DMS79 (cell line): Measurements from ENCODE around the gene MATK.
"Not testable (repeated sequence)": the region's sequence is repeated elsewhere in the genome, so short reads cannot be mapped to it uniquely, and the experiment has no call there.

Experiments used
- DNase-seq: peaks from one replicate; lab custom pipeline; 2025; lab: John Stamatoyannopoulos, UW

The MATK gene

GRCh38 chr19:3785938-3786824, at the start of gene MATK:
Gene MATK (minus strand): TSS chr19:3786381. CDS start chr19:3785135, 1,246 bp downstream.
- no peak for DNase-seq

GRCh38 chr19:3835055-3835435, 48.9 kb upstream of the MATK start:
- no peak for DNase-seq

DNA sequence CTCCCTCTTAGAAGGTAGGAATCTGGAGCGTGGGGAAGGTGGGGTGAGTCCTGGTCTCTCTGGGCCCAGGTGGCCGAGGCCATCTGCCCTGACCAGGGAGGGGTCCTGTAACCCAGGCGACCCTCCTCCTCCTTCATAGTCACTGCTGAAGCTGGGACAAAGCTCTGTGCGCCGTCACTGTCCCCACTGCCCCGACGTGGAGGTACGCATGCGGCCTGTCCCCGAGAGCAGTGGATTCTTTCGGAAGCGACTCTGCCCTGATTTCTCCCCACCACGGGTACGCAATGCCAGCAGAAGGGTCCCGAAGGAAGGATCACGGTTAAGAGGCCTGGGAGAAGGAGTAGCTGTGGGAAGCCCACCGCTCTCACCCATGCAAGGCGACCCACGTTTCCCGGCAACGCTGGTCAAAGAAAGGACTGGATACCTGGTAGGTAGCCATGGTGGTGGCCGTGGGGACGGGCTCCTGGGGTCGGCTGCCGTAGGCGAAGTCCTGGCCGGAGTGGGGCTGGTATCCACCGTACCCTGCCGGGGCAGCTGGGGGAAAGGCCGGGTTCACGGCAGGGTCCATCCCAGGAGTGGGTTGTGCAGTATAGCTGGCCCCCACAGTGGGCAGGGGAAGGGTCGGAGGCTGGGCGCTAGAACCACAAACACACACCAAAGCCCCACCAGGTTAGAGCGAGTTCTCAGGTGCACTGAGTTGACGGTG, 48.3 kb upstream of the MATK start:
- DNase-seq, result no peak

- no peak for DNase-seq
Observed at GRCh38 chr19:3833578-3834348, 47.6 kb upstream of the MATK start.

- no peak for DNase-seq
Observed at GRCh38 chr19:3832001-3832400, 45.8 kb upstream of the MATK start.

GRCh38 chr19:3831601-3832000, 45.4 kb upstream of the MATK start:
- no peak for DNase-seq

- DNase-seq, result no peak
Observed at GRCh38 chr19:3830621-3831589, 44.7 kb upstream of the MATK start.

DNA sequence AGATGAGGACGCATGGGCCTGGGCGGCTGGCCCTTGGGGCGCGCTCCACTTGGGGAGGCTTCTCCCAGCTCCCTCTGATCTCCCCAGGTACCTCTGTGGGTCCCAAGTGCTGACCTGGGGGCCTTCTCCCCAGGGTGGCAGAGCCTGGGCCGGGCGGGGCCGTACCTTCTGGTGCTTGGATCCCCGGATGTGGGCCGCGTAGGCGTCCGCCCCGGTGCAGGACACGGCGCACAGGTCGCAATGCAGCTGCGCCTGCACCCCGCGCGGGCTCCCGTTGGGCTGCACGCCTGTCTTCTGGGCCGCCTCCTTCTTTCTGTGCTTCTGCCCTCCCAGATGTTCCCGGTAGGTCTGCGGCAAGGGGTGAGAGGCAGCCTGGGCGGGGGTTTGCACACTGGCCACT, 41.1 kb upstream of the MATK start:
- DNase-seq, result no peak

- DNase-seq, result no peak
Observed at GRCh38 chr19:3826163-3826562, 40.0 kb upstream of the MATK start.

GRCh38 chr19:3825286-3825956, 39.2 kb upstream of the MATK start:
- DNase-seq, result no peak

- no peak for DNase-seq
Observed at GRCh38 chr19:3823350-3823713, 37.2 kb upstream of the MATK start.

DNA sequence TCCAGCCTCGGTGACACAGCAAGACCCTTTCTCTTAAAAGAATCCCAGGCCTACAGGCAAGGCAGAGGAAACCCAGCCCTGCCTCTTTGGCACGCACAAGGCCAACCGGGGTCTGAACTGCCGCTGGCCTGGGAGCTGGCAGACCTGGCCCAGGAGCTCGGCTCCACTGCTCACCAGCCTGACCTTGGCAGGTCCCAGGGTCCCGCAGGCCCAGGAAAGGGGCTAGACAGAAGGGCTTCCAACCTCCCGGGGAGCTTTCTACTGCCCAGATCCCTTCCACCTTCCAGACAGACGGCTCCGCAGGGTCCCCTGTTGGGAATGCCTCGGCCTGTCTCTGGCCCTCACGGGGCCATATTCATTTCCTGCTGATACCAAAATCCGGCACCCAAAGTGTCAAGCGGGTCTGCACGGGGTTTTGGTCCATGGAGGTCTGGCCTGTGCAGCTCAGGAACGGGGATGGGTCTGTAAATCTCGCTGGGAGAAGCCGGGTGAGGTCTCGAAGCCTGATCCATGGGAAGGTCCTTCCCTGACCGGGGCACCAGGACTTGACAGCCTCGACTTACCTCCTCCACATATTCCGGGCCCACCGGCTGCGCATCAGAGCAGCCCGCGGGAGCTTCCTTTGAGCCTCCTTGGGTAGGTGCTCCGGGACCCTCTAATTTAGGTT, 36.6 kb upstream of the MATK start:
- no peak for DNase-seq

GRCh38 chr19:3821857-3822364, 35.7 kb upstream of the MATK start:
- no peak for DNase-seq

- no peak for DNase-seq
Observed at GRCh38 chr19:3821156-3821555, 35.0 kb upstream of the MATK start.

GRCh38 chr19:3819989-3820388, 33.8 kb upstream of the MATK start:
- DNase-seq, result no peak

GRCh38 chr19:3818918-3819317, 32.7 kb upstream of the MATK start:
- no peak for DNase-seq

GRCh38 chr19:3818466-3818865, 32.3 kb upstream of the MATK start:
- no peak for DNase-seq

- no peak for DNase-seq
Observed at GRCh38 chr19:3817761-3818160, 31.6 kb upstream of the MATK start.

- DNase-seq, result no peak
Observed at GRCh38 chr19:3816566-3817218, 30.5 kb upstream of the MATK start.

GRCh38 chr19:3816148-3816547, 30.0 kb upstream of the MATK start:
- DNase-seq, result not testable (repeated sequence)
